NK-92 (cell line): Measurements from ENCODE around the gene MEIOC.
A peak's percentile ranks its signal among the peaks of the same experiment; 100 is the strongest.

ENCODE experiments used
- DNase-seq: peaks from one replicate; lab custom pipeline; 2025; ENCODE audit not compliant: unreplicated experiment; lab: John Stamatoyannopoulos, UW

Gene MEIOC

DNA sequence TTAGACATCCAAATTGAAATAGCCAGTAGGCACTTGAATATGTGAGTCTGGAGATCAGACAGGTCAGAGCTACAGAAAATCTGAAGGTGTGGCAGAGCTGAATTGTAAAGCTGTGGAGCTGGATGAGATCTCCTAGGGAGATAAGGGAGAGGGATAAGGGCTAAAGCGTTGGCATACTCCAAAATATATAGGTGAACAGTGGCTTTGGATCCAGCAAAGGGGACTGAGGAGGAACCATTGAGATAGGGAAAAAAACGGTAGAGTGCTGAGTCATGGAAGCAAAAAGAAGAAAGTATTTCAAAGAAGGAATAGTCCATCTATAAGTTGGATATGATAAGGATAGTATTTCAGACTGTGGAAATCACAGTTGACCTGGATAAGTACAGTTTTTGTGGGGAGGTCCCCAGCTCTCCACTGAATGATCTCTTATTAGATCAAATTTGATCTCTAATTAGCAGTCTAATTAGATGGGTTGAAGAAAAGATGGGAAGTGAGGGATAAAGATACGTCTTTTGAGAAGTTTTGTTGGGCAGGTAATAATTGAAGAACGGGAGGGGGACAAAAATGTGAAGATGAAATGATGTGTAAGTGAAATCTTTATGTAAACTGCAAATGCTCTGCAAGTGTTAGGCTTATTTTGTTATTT lies 51.6 kb downstream of the MEIOC start:
- DNase-seq = no peak

DNA sequence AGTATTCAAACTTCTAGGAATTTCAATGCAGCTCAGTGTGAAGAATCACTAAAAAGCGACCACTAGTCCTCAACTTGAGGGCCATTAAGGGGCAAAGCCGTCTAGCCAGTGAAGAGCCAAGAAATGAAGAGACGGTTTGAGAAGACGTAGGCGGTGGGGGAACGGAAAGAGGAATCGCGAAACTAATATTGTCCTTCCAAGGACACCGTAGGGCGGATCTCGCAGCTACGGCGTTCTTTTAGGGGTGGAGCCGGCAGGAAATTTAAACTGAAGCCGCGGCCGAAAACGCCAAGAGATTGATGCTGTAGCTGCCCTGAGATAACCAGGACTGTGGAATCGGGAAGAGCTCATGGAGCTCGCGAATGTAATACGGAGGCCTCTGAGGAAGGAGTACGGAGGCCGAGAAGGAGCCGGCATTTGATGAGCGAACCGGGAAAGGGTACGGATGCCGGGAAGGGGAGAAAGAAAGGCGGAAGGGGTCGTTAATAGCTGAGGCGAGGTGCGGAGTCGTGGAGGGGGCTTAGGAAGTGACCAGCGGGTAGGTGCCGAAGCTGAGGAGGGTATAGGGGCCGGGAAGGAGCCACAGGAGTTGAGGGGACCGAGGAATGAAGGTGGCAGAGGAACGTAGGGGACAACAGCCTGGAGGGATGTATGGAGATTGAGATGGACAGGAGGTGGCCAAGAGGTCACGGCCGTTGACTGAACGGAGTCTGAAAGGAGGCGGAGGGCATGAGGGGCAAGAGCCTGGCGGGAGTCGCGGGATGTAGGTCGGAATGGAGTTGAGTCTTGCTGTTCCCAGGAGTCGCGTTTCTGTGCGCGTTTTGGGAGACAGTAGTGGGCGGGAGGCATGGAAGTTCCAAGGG lies 52.4 kb downstream of the MEIOC start, which contains the start of gene DBF4B:
Gene DBF4B, plus strand, starts transcription at position 265 of the 863 bp plus-strand sequence. Its CDS starts 156 bp downstream, at position 421.
- peak; percentile 6 for DNase-seq

DNA sequence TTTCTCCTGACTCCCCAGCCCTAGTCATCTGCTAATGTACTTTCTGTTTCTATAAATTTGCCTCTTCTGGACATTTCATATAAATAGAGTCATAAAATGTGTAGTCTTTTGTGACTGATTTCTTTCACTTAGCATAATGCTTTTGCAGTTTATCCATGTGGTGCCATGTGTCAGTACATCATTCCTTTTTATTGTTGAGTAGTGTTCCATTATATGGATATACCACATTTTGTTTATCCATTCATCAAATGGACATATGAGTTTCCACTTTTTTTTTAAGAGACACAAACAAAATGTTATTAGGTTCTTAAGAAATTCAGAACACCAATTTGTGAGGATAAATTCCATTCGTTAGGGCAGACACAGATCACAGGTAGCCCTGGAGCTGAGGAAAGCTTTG lies 63.2 kb downstream of the MEIOC start:
- DNase-seq = no peak

DNA sequence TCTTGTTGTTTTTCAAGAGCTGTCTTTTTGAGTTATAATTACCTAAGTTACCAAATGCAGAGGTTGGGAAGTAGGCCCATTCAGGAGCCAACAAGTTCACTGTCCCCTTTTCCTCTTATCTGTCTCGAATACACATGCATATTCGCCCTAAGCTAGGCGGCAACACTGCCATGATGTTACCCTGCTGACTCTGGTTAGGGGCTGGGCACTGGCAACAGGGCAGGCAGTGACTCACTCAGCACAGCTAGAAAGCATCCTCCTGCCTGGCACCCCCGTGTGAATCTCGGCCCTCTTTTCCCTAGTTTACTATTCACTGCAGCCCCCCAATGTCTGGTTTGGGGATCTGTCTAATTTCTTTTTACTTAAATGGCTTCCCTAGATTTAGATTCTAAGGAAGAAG lies 66.0 kb downstream of the MEIOC start:
- DNase-seq = no peak
